NOMO-1 (cell line): ENCODE results near the gene HERC4.
A peak's percentile ranks its signal among the peaks of the same experiment; 100 is the strongest.

Experiments
- DNase-seq, 2 experiments: peaks; one replicate each; lab custom pipeline; 2025; ENCODE audit not compliant: unreplicated experiment in 2 of 2; lab: John Stamatoyannopoulos, UW

HERC4 gene

GRCh38 chr10:68074775-68075549 lies at the start of gene HERC4:
HERC4 (minus strand) TSS chr10:68075283; CDS start chr10:68073108, 2,175 bp downstream.
- peak; percentile 87 to 92 for DNase-seq

DNA sequence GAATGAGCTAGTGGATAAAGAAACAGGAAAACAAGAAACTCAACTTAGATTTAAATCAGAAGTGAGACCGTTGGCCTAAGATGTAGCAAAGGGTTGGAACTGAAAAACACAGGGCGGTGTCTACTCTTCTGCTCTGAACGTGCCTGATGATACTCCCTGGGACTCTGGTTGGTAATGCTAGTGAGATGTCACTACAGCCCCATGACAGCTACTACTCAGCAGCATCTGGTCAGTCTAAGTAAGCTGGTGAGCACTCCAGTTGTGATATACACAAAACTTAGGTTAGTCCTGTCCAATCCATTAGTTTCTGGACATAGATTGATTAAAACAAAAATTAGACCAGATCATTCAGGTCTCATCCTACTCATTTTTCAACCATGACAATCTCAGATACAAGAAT lies 49.6 kb upstream of the HERC4 start:
- DNase-seq, result no peak

DNA sequence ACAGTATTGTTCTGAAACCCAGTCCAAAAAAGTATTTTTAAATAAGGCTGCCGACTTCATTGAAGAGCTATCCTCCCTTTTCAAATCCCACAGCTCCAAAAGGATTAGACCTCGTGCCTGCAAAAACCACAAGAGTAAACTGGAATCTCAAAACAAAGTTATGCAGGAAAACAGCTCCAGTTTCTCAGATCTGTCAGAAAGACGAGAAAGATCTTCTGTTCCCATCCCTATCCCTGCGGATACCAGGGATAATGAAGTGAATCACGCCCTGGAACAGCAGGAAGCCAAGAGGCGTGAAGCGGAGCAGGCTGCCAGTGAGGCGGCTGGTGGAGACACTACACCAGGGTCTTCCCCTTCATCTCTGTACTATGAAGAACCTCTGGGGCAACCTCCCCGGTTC lies 46.8 kb upstream of the HERC4 start:
- DNase-seq, result no peak

GRCh38 chr10:68121020-68121743 lies 46.1 kb upstream of the HERC4 start:
- no peak for DNase-seq

- DNase-seq, result no peak
Measured at GRCh38 chr10:68118657-68119056, 43.6 kb upstream of the HERC4 start.

GRCh38 chr10:68112837-68113236 lies 37.8 kb upstream of the HERC4 start:
- no peak for DNase-seq

- DNase-seq, result no peak
Measured at GRCh38 chr10:68111584-68111983, 36.5 kb upstream of the HERC4 start.

DNA sequence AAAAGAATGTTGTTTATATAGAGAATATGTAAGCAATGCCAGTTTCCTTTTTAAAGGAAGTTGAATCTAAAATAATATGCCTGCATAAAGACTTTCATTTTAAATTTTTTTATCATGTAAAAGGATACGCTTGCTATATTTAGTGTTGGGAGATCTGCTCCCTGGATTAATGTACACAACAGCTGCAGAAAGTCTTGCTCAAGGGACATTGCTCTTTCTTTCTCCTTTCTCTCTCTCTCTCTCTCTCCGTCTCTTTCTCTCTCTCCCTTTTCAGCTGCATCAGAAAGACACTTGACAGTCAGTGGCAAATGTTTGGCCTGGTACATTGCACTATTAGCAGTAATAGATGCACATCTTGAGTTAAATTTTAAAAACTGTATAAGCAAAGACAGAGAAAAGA lies 34.9 kb upstream of the HERC4 start:
- no peak for DNase-seq

GRCh38 chr10:68109331-68109730 lies 34.2 kb upstream of the HERC4 start, which contains the start of gene MYPN:
MYPN (plus strand) TSS chr10:68109488; CDS start chr10:68121439, 11,951 bp downstream.
- DNase-seq, result no peak

GRCh38 chr10:68108653-68109052 lies 33.6 kb upstream of the HERC4 start:
- DNase-seq, result no peak

GRCh38 chr10:68108051-68108450 lies 33.0 kb upstream of the HERC4 start:
- no peak for DNase-seq

DNA sequence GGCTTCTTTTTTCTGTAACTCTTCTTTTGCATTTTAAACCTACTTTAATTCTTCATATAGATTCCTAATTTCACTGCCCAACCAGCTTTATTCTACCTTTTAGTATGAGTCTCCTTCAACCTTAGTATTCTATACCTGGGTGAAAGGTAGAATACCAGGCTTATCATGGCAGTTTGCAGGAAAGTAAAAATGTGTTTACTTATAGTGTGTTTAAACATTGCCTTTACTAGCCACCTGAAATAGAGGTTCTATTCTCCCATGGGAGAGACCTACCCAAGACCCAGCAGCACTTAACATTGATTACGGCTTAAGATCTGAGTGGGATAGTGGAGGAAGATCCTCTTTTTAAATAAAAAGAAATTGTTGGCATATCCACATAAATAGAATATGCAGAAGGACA lies 32.6 kb upstream of the HERC4 start:
- no peak for DNase-seq

DNA sequence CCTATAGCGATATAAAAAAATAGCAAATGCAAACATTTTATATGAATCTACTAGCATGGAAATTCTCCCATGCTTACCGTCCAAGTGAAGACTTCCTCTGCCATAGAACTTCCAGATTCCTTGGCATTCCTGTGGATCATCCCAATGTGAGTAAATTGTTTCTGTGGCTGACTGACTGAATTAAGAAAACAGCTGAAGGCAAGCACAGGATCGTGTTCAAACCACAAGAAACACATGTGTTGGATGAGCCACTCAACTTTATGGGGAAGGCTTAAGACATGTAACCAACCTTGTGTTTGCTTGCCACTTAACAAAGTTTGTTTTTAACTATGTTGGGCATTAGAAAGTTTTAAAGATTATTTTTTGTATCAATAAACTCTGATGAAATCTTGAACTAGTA lies 31.6 kb upstream of the HERC4 start:
- DNase-seq, result no peak

DNA sequence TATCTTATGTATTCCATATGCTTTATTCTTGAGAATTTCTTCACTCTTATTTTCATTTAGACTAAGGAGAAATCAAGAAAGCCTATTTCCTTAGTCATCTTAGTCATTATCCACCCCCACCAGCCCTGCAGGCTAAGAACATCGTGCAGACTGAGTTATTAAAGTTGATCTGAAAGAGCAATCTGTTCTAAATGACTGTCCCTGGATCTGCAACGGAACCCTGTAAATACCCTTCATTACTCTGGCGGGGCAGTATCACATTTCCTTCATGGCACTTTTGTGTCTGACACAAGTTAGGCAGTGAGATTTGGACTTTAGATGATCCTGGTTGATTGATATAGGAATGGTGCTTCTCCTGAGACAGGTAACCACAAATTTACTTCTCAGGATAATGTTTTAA lies 30.7 kb upstream of the HERC4 start:
- DNase-seq, result no peak

GRCh38 chr10:68103901-68104300 lies 28.8 kb upstream of the HERC4 start:
- DNase-seq, result no peak

- no peak for DNase-seq
Measured at GRCh38 chr10:68103261-68103878, 28.3 kb upstream of the HERC4 start.

- DNase-seq, result no peak
Measured at GRCh38 chr10:68101066-68101465, 26.0 kb upstream of the HERC4 start.

GRCh38 chr10:68099736-68100135 lies 24.7 kb upstream of the HERC4 start:
- no peak for DNase-seq

GRCh38 chr10:68096913-68097516 lies 21.9 kb upstream of the HERC4 start:
- DNase-seq, result no peak

GRCh38 chr10:68095153-68095552 lies 20.1 kb upstream of the HERC4 start:
- DNase-seq, result no peak

DNA sequence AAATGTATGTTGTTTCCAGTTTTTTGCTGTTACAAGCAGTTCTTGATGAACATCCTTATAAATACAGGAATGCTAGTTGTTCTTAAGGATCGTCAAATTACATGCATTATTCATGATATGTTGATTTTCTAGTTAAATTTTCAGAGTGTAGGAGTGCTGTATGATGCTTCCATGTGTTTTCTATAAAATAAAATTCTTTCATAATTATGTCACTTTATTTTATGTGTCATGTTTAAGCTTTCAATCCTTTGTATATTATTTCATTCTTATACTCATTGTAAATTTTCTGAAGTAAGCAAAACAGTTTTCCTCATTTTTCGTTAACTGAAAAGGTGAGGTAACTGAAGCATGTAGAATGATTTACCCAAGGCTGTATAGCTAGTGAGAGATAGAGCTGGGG lies 17.4 kb upstream of the HERC4 start:
- no peak for DNase-seq
